Measurements from ENCODE around the gene RALGAPA1.

- TF ChIP-seq MAX (IDR thresholded peaks at IDR 0.05; ENCODE audit: low read depth) (no peak), RCOR1 (IDR thresholded peaks at IDR 0.05; ENCODE audit: low read length) (no peak), CTCF (IDR thresholded peaks at IDR 0.05) (no peak), EP300 (IDR thresholded peaks at IDR 0.05; ENCODE audit: borderline replicate concordance in 1 of 2, low read depth in 1 of 2, low read length in 1 of 2) (no peak), ELF1 (IDR thresholded peaks at IDR 0.05) (no peak), MXI1 (IDR thresholded peaks at IDR 0.05; ENCODE audit: low read depth, low read length) (no peak), RFX5 (IDR thresholded peaks at IDR 0.05; ENCODE audit: low read length) (no peak), SMC3 (IDR thresholded peaks at IDR 0.05; ENCODE audit: low read depth, low read length) (no peak), TAF1 (IDR thresholded peaks at IDR 0.05; ENCODE audit: borderline replicate concordance, low read depth, low read length) (no peak)
These were observed 273.5 kb downstream of the RALGAPA1 start for GRCh38 chr14:35535483-35536112.
